WERI-Rb-1 (cell line): ENCODE measurements around the gene PHF8.

Experiments
- DNase-seq: peaks from one replicate; pipeline ENCODE4 v3.0.0-alpha.2; 2020
- H3K27ac ChIP-seq: fragments of 250-450 bp; sonication (Bioruptor Pico); 2 replicates; pipeline ENCODE4 v1.5.1; 2020; ENCODE audit warnings: mild to moderate bottlenecking, moderate library complexity
- H3K27me3 ChIP-seq: fragments of 250-450 bp; sonication (Bioruptor Pico); 2 replicates; pipeline ENCODE4 v1.5.1; 2021; ENCODE audit warnings: mild to moderate bottlenecking, low read depth, moderate library complexity; ENCODE audit not compliant: insufficient read depth, severe bottlenecking
- H3K36me3 ChIP-seq: fragments of 250-450 bp; sonication (Bioruptor Pico); 2 replicates; pipeline ENCODE4 v1.5.1; 2020; ENCODE audit warnings: mild to moderate bottlenecking, moderate library complexity
- H3K4me3 ChIP-seq: 2 replicates; pipeline ENCODE4 v1.5.1; 2011; ENCODE audit warnings: low read depth, mild to moderate bottlenecking, control low read depth, low read length
- H3K9me3 ChIP-seq: fragments of 250-450 bp; sonication (Bioruptor Pico); 2 replicates; pipeline ENCODE4 v1.5.1; 2021; ENCODE audit warnings: mild to moderate bottlenecking, moderate library complexity; ENCODE audit not compliant: severe bottlenecking
- CTCF ChIP-seq: IDR thresholded peaks from 2 replicates; pipeline ENCODE4 v1.5.1; 2011; ENCODE audit warnings: low read depth, mild to moderate bottlenecking, control low read depth, inconsistent platforms, low read length

Gene PHF8

GRCh38 chrX:54063361-54063760 lies 19.1 kb upstream of the PHF8 start:
- TF ChIP-seq CTCF = no peak
- no peaks in the 10 kb centered on the region for H3K9me3 ChIP-seq
- no peak for DNase-seq
- H3K27me3 ChIP-seq = peaks cover 8% of the 10 kb centered on the region
- H3K4me3 ChIP-seq = no peak overlapping the region
- H3K36me3 ChIP-seq = no peaks in the 10 kb centered on the region
- no peak overlapping the region for H3K27ac ChIP-seq

- H3K4me3 ChIP-seq = no peak overlapping the region
- no peak for DNase-seq
- no peak overlapping the region for H3K27ac ChIP-seq
- no peaks in the 10 kb centered on the region for H3K36me3 ChIP-seq
- H3K27me3 ChIP-seq = peaks cover 5% of the 10 kb centered on the region
- no peaks in the 10 kb centered on the region for H3K9me3 ChIP-seq
- TF ChIP-seq CTCF = no peak
Measured at GRCh38 chrX:54049801-54050200, 5.5 kb upstream of the PHF8 start.

- no peak for TF ChIP-seq CTCF
- Histone ChIP-seq H3K27me3 (peaks cover 3% of the 10 kb centered on the region), H3K36me3 (no peaks in the 10 kb centered on the region), H3K9me3 (no peaks in the 10 kb centered on the region), H3K4me3 (no peak overlapping the region), H3K27ac (no peak overlapping the region)
- no peak for DNase-seq
Measured at GRCh38 chrX:54048412-54048811, 4.1 kb upstream of the PHF8 start.

- TF ChIP-seq CTCF = no peak
- Histone ChIP-seq H3K4me3 (no peak overlapping the region), H3K27ac (peak overlapping the region; percentile 91), H3K36me3 (0 out of 2 replicates have a peak, but pooled peaks cover 5% of the 10 kb centered on the region), H3K9me3 (no peaks in the 10 kb centered on the region), H3K27me3 (peaks cover 6% of the 10 kb centered on the region)
- DNase-seq = no peak
Measured at GRCh38 chrX:54045563-54046228, 1.4 kb upstream of the PHF8 start.

- peak; percentile 7 for DNase-seq
- Histone ChIP-seq H3K36me3 (0 out of 2 replicates have a peak, but pooled peaks cover 5% of the 10 kb centered on the region), H3K27me3 (peaks cover 6% of the 10 kb centered on the region), H3K9me3 (no peaks in the 10 kb centered on the region), H3K27ac (peak overlapping the region; percentile 91), H3K4me3 (peak overlapping the region; percentile 46)
- no peak for TF ChIP-seq CTCF
Measured at GRCh38 chrX:54044877-54045338, 635 bp upstream of the PHF8 start.
